GM19372 (cell line): ENCODE data around the gene AFG3L2.
"Not testable (repeated sequence)": the region's sequence is repeated elsewhere in the genome, so short reads cannot be mapped to it uniquely, and the experiment has no call there.

Experiments
- ATAC-seq: cut with Tn5 transposase; IDR thresholded peaks from one replicate; pipeline ENCODE4 v1.9.1; 2021; ENCODE audit warnings: mild to moderate bottlenecking, low read depth, moderate library complexity; ENCODE audit not compliant: unreplicated experiment

The AFG3L2 gene

GRCh38 chr18:12397793-12398192, 20.8 kb upstream of the AFG3L2 start:
- ATAC-seq, result no peak

- no peak for ATAC-seq
These were observed 20.2 kb upstream of the AFG3L2 start for GRCh38 chr18:12397254-12397653.

- no peak for ATAC-seq
These were observed 17.4 kb upstream of the AFG3L2 start for GRCh38 chr18:12394428-12394827.

GRCh38 chr18:12393998-12394397, 17.0 kb upstream of the AFG3L2 start:
- ATAC-seq, result no peak

- no peak for ATAC-seq
These were observed 16.5 kb upstream of the AFG3L2 start for GRCh38 chr18:12393510-12393909.

- no peak for ATAC-seq
These were observed 14.6 kb upstream of the AFG3L2 start for GRCh38 chr18:12391487-12392165.

- no peak for ATAC-seq
These were observed 11.4 kb upstream of the AFG3L2 start for GRCh38 chr18:12388442-12388841.

- no peak for ATAC-seq
These were observed 7.2 kb upstream of the AFG3L2 start for GRCh38 chr18:12384261-12384660.

GRCh38 chr18:12383759-12384158, 6.7 kb upstream of the AFG3L2 start:
- not testable (repeated sequence) for ATAC-seq

GRCh38 chr18:12382221-12382814, 5.3 kb upstream of the AFG3L2 start:
- not testable (repeated sequence) for ATAC-seq

- ATAC-seq, result not testable (repeated sequence)
These were observed 1.2 kb upstream of the AFG3L2 start for GRCh38 chr18:12378198-12378558.

- peak; percentile 47 for ATAC-seq
These were observed 650 bp upstream of the AFG3L2 start for GRCh38 chr18:12377556-12378197.

GRCh38 chr18:12376034-12376753, 833 bp downstream of the AFG3L2 start:
- ATAC-seq, result no peak

GRCh38 chr18:12374401-12374800, 2.6 kb downstream of the AFG3L2 start:
- ATAC-seq, result no peak

GRCh38 chr18:12373771-12374116, 3.3 kb downstream of the AFG3L2 start:
- ATAC-seq, result no peak

GRCh38 chr18:12373116-12373770, 3.8 kb downstream of the AFG3L2 start:
- ATAC-seq, result no peak

- no peak for ATAC-seq
These were observed 4.6 kb downstream of the AFG3L2 start for GRCh38 chr18:12372406-12372805.

- ATAC-seq, result no peak
These were observed 5.4 kb downstream of the AFG3L2 start for GRCh38 chr18:12371590-12371989.

- ATAC-seq, result no peak
These were observed 7.8 kb downstream of the AFG3L2 start for GRCh38 chr18:12369211-12369610.

GRCh38 chr18:12366784-12367183, 10.2 kb downstream of the AFG3L2 start:
- ATAC-seq, result no peak

GRCh38 chr18:12366379-12366778, 10.6 kb downstream of the AFG3L2 start:
- ATAC-seq, result no peak
